A673 (cell line): ENCODE data around the gene DUS1L. TPM values are rescaled to one million over a fixed set of nuclear protein-coding genes. Genes with fewer than 3 reads are reported as not detected.

Experiments used
- BruUV-seq: library from RNA; stranded (reverse); fragments of 400-500 nt; replicated peaks from 2 replicates; lab custom pipeline; 2021; lab: Mats Ljungman, UMichigan
- CTCF ChIA-PET: fragments of 300-600 bp; sonication (Branson Sonifier 250); formaldehyde crosslinking; loops from one replicate; lab custom pipeline; 2022; ENCODE audit warnings: antibody characterized with exemption; lab: Charles Lee
- POLR2A ChIA-PET: fragments of 300-600 bp; sonication (Branson Sonifier 250); formaldehyde crosslinking; loops from one replicate; lab custom pipeline; 2022; ENCODE audit warnings: antibody characterized with exemption; ENCODE audit not compliant: low non-redundant PET; lab: Charles Lee
- DNase-seq: peaks from one replicate; pipeline ENCODE4 v3.0.0-alpha.2; 2015; ENCODE audit warnings: low spot score
- H3K27ac ChIP-seq: fragments of 200-600 bp; sonication (generic); 2 replicates; pipeline ENCODE4 v1.5.1; 2016; ENCODE audit warnings: mixed run types, low read depth, mild to moderate bottlenecking, mixed read lengths, antibody characterized with exemption, low read length; ENCODE audit not compliant: poor library complexity, severe bottlenecking
- H3K27me3 ChIP-seq: fragments of 200-600 bp; sonication (generic); replicated peaks from 2 replicates; pipeline ENCODE4 v1.6.1; 2017; ENCODE audit warnings: mixed run types, low read depth, mild to moderate bottlenecking, mixed read lengths, antibody characterized with exemption, low read length; ENCODE audit not compliant: insufficient read depth, poor library complexity
- H3K36me3 ChIP-seq: fragments of 200-600 bp; sonication (generic); 2 replicates; pipeline ENCODE4 v1.6.1; 2016; ENCODE audit warnings: mixed run types, mild to moderate bottlenecking, mixed read lengths, antibody characterized with exemption, low read length; ENCODE audit not compliant: insufficient read depth, poor library complexity, severe bottlenecking
- H3K4me1 ChIP-seq: fragments of 200-600 bp; sonication (generic); 2 replicates; pipeline ENCODE4 v1.6.1; 2017; ENCODE audit warnings: mixed run types, mild to moderate bottlenecking, mixed read lengths, antibody characterized with exemption, low read length; ENCODE audit not compliant: insufficient read depth, poor library complexity, severe bottlenecking
- H3K4me3 ChIP-seq: fragments of 200-600 bp; sonication (generic); 2 replicates; pipeline ENCODE4 v1.5.1; 2016; ENCODE audit warnings: low read depth, mixed run types, mild to moderate bottlenecking, mixed read lengths, low read length; ENCODE audit not compliant: poor library complexity, severe bottlenecking
- H3K9me3 ChIP-seq: fragments of 200-600 bp; sonication (generic); 2 replicates; pipeline ENCODE4 v1.6.1; 2016; ENCODE audit warnings: mixed run types, low read depth, mild to moderate bottlenecking, mixed read lengths, antibody characterized with exemption, low read length; ENCODE audit not compliant: poor library complexity, severe bottlenecking
- CTCF ChIP-seq: fragments of 300-800, 200-600 bp; sonication (generic); conservative IDR thresholded peaks from 2 replicates; pipeline ENCODE4 v1.5.1; 2017; ENCODE audit warnings: low read depth, mild to moderate bottlenecking, antibody characterized with exemption, low read length, moderate library complexity, mixed read lengths
- EZH2 ChIP-seq: fragments of 200-600 bp; sonication (generic); IDR thresholded peaks from 2 replicates; pipeline ENCODE4 v1.6.1; 2017; ENCODE audit warnings: borderline replicate concordance, low read depth, mild to moderate bottlenecking, mixed read lengths, antibody characterized with exemption, low read length; ENCODE audit not compliant: poor library complexity, severe bottlenecking
- intact Hi-C: fragments of 100-400 bp; cut with micrococcal nuclease; formaldehyde crosslinking; loops from one replicate; pipeline ENCODE4 v1.10.0; 2022; ENCODE audit not compliant: unreplicated experiment
- total RNA-seq: library from RNA; stranded (reverse); gene quantifications from 2 replicates; pipeline ENCODE4 v1.2.3, GENCODE V29; 2021

The DUS1L gene
- total RNA-seq, 1 experiment from 2014 or later, result 143 TPM

GRCh38 chr17:82024859-82025258, 40.7 kb downstream of the DUS1L start:
- no peak for TF ChIP-seq CTCF
- TF ChIP-seq EZH2, result no peak
- POLR2A ChIA-PET, result no interaction called here
- H3K27me3 ChIP-seq, result no peaks in the 10 kb centered on the region
- no peak overlapping the region for H3K4me3 ChIP-seq
- H3K4me1 ChIP-seq, result peaks cover 20% of the 10 kb centered on the region
- no peak overlapping the region for H3K27ac ChIP-seq
- no peaks in the 10 kb centered on the region for H3K9me3 ChIP-seq
- intact Hi-C loops, result loop anchor here (5.0 kb wide), 1 partner anchor 68 kb away; no protein-coding TSS in a partner anchor
- peaks cover 5% of the 10 kb centered on the region for H3K36me3 ChIP-seq
- DNase-seq, result no peak
- no TSS peak for BruUV-seq
- CTCF ChIA-PET, result no interaction called here

GRCh38 chr17:82023447-82024241, 42.0 kb downstream of the DUS1L start:
- H3K4me3 ChIP-seq, result peak overlapping the region; percentile 97
- no peaks in the 10 kb centered on the region for H3K27me3 ChIP-seq
- TF ChIP-seq CTCF (no peak), EZH2 (no peak)
- H3K27ac ChIP-seq, result peak overlapping the region; percentile 72
- BruUV-seq, result no TSS peak
- POLR2A ChIA-PET, result interaction anchor here (0.6 to 1.2 kb wide), 3 partner anchors 14 to 311 kb away, joined by 3 to 4 read pairs (median 3); partner anchors contain the start of gene DCXR
- H3K4me1 ChIP-seq, result peaks cover 20% of the 10 kb centered on the region
- DNase-seq, result no peak
- intact Hi-C loops, result loop anchor here (5.0 kb wide), 1 partner anchor 66 kb away; no protein-coding TSS in a partner anchor
- peaks cover 10% of the 10 kb centered on the region for H3K36me3 ChIP-seq
- CTCF ChIA-PET, result interaction anchor here (1.7 to 4.1 kb wide), 2 partner anchors 14 to 64 kb away, joined by 6 to 23 read pairs; partner anchors contain the start of gene DCXR
- no peaks in the 10 kb centered on the region for H3K9me3 ChIP-seq

- no peaks in the 10 kb centered on the region for H3K9me3 ChIP-seq
- intact Hi-C loops, result loop anchor here (5.0 kb wide), 1 partner anchor 66 kb away; no protein-coding TSS in a partner anchor
- H3K27me3 ChIP-seq, result no peaks in the 10 kb centered on the region
- no TSS peak for BruUV-seq
- TF ChIP-seq EZH2 (no peak), CTCF (no peak)
- ChIA-PET POLR2A (interaction anchor here (0.6 to 1.2 kb wide), 5 partner anchors 15 to 310 kb away, joined by 3 to 23 read pairs (median 3); partner anchors contain the start of gene DCXR), CTCF (interaction anchor here (1.7 to 4.1 kb wide), 2 partner anchors 15 to 63 kb away, joined by 6 to 23 read pairs; partner anchors contain the start of gene DCXR)
- peaks cover 20% of the 10 kb centered on the region for H3K4me1 ChIP-seq
- H3K36me3 ChIP-seq, result peaks cover 13% of the 10 kb centered on the region
- H3K27ac ChIP-seq, result peak within 1 kb of the TSS; percentile 75
- H3K4me3 ChIP-seq, result peak within 1 kb of the TSS; percentile 97
- peak; percentile 100 for DNase-seq
Measured at GRCh38 chr17:82022981-82023446, 42.6 kb downstream of the DUS1L start, which contains the start of gene LRRC45. Gene LRRC45 (plus strand): TSS chr17:82023305. CDS start chr17:82023644, 339 bp downstream.
